GM19324 (cell line): ENCODE results near the gene ARR3.
"Not testable (repeated sequence)": the region's sequence is repeated elsewhere in the genome, so short reads cannot be mapped to it uniquely, and the experiment has no call there.

Experiments
- ATAC-seq: cut with Tn5 transposase; IDR thresholded peaks from one replicate; pipeline ENCODE4 v1.9.1; 2021; ENCODE audit warnings: mild to moderate bottlenecking, moderate library complexity; ENCODE audit not compliant: unreplicated experiment, low FRiP score

ARR3 gene

DNA sequence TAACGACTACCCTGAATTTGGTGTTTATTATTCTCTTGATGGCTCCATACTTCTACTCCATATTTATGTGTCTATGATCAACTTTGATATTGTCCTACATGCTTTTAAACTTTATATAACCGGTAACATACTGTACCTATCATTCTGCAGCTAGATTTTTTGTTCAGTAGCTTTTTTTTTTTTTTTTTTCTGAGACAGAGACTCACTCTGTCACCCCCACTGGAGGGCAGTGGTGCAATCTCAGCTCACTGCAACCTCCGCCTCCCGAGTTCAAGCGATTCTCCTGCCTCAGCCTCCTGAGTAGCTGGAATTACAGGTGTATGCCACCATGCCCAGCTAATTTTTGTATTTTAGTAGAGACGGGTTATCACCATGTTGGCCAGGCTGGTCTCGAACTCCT is 5.9 kb downstream of the ARR3 start:
- ATAC-seq: not testable (repeated sequence)

DNA sequence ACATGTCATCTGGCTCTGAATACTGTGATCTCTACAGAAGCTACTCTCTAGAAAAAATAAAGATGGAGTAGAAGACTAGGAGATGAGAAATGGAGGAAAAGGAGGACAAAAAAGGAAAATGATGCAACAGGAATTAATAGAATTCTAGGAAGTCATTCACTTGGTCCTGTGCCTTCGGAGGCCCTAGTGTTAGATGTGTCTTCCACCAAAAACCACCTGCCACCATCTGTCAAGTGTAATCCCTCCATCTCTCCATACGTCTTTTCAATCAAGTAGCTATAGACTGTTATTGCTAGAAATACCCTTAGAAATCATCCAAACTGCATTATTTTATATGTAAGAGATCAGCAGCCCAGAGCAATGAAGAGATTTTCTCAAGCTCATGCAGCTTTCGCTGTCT is 10.9 kb downstream of the ARR3 start:
- ATAC-seq: no peak

DNA sequence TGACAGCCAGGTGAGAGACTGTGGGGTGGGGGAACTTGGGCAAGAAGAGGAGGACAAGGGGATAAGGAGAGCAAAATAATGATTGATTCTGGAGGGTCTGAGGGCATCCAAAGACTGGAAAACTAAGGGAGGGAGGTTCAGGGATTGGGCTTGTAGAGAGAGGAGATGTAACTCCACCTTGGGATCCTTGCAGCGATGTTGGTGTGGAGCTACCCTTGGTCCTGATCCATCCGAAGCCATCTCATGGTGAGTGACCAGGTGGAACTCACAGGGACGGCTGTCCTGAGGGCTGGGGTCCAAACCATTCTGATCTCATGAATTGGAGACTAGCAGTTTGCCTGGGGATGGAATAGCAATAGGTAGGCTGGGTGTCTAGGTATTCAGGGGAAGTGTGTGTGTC is 12.4 kb downstream of the ARR3 start:
- no peak for ATAC-seq

DNA sequence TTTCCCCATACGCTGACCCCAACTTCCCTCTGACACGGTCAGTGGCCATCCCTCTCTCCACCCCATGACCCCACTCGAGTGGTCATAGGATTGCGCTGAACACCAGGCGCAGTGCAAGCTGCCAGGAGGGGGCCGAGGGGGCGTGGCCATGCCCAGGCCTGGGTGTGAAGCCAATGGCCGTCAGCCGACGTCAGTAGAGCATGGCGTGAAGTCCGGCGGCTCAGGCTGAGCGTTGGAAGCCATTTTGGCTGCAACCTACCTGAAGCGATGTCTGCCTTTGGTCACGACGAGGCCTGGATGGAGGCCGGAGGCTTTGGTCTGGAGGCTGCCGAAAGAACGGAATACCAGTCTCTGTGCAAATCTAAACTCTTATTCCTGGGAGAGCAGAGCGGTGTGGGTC is 13.8 kb downstream of the ARR3 start, which contains the start of gene RAB41:
Gene RAB41 (plus strand): TSS at position 222 of the 400 bp plus-strand sequence. CDS start 46 bp downstream, at position 268.
- no peak for ATAC-seq

DNA sequence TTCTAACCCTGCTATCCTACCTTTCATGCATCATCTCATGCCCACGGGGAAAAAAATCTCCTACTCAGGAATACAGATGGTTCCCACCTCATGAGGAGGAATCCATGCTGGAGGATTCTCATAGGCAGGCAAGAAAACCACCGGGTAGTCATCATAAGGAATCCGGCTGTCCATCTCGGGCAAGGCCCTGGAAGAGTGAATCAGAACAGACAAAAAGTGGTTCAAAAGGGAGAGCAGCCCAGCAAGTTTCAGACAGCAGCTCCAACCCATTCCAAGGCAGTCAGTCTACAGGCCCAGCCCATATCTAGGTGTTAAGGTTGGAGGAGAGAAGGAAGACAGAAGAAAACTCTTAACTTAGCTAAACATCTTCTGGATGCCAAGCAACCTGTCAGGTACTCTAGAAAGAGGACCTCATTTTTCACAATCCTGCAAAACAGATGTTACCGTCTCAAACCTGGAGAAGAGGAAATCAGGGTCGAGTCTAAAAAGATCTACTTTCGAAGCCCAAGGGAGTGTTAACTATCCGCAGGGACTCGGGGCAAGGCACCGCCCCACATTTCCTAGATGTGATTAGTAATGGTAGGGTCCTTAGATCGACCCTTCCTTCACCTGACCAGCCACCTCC is 21.1 kb downstream of the ARR3 start:
- ATAC-seq: no peak

DNA sequence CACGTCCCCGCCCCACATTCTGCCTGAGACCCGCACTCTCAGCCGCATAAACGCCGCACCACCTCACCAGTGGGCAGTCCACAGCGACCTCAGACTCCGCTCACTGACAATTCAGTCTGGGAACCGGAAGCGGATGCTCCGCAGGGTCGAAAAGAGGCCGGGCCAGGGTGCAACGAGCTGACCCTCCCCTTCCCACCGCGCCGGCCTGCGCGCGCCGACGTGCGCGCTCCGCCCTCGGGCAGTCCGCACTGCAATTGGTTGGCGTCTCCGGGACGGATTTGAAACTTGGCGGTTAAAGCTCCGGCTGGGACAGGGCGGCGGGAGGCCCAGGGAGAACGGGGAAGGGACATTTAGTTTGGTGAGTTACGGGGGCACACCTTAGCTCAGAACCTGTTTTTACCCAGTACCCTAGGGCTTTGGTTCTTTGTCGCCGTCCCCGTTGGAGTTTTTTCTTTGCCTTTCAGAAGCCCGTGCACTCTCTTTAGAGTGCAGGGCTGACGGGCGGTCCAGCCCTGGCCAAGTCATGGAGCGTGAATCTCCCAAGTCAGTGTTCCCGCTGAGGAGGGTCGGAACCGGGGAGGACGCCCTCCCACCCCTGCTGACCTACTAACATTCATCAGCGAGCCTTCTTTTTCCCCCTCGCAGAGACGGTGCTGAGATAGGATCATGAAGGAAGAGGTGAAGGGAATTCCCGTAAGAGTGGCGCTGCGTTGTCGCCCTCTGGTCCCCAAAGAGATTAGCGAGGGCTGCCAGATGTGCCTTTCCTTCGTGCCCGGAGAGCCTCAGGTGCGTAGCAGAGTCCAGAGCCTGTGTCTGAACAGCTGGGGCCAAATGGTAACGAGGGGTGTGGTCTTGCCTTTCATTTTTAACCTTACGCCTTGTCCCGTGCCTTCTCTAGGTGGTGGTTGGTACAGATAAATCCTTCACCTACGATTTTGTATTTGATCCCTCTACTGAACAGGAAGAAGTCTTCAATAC is 21.9 kb downstream of the ARR3 start, which contains the start of the genes KIF4A and PDZD11:
Gene KIF4A (plus strand): TSS at position 312 of the 978 bp plus-strand sequence. CDS start 355 bp downstream, at position 667.
Gene PDZD11 (minus strand): TSS at position 135 of the 978 bp plus-strand sequence. CDS start 586 bp downstream, outside the sequence.
- ATAC-seq: peak; percentile 95

DNA sequence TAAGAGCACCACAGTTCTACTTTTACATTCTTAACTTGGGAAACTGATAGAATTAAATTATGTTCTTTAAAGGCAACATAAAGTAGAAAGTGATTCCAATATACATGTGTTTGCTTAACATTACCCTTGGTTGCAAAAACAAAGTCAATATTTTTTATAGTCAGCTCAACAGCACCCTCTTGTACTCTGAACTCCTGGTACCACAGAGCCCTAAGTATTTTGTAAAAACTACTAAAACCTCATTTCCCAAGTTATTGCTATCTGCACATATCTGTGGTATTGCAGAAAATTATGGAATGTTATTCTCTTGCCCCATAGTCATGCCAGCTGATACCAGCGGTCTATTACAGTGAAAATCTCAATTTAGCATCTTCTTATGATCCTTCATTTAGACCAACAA is 24.7 kb downstream of the ARR3 start:
- no peak for ATAC-seq

DNA sequence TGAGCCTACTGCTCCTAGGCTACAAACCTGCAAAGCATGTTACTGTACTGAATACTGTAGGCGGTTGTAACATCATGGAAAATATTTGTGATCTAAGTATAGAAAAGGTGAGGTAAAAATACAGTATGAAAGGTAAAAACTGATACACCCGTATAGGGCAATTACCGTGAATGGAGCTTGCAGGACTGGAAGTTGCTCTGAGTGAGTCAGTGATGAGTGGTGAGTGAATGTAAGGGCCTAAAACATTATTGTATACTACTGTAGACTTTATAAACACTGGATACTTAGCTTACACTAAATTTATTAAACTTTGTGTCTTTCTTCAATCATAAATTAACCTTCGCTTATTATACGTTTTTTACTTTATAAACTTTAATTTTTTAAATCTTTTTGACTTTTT is 25.5 kb downstream of the ARR3 start:
- ATAC-seq: no peak

DNA sequence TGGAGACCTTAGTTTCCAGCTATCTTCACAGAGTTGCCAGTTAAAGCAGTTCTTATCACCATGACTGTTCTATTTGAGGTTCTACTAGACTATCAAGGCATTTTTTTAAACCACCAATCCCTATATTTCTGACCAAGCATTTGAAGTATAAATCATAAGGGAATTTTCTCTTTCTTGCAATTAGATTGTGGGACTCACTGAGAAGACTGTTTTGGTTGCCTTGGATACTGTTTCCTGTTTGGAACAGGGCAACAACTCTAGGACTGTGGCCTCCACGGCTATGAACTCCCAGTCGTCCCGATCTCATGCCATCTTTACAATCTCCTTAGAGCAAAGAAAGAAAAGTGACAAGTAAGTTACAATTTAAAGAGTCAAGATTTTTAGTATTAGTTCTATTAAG is 33.6 kb downstream of the ARR3 start:
- no peak for ATAC-seq

DNA sequence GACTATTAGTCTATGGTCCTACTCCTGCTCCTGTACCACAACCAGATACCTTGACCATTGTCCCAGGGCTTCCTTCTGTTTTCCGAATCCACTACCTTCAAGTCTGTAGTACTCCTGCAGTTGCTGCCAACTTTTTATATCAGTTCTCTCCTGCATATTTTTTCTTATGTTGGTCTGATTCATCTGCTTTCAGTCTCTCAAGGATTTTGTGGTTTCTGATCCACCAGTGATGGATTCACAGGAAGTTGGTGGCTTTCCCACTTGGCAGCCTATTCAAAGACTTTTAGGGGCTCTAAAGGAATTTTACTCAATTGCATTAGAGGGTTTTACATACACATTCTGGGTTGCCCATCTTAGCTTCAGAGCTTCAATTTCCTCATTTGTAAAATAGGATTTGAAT is 45.4 kb downstream of the ARR3 start:
- ATAC-seq: no peak

DNA sequence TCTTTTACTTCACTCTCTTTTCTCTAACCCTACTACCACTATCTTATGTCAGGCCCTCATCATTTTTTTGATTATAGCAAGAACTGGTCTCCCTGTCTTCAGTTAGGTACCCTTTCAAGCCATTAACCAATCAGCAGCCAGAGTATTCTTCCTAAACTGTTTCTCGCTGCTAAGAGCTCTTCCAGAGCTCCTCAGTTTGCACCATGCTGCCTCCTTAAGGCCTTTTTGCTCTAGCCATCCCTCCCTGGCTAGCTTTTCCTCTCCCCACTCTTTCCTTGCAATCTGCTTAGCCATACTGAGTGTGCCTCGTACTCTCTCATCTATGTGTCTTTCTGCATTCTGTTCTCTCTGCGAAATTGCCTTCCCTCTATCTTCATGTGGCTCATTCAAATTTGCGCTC is 54.6 kb downstream of the ARR3 start:
- ATAC-seq: no peak

DNA sequence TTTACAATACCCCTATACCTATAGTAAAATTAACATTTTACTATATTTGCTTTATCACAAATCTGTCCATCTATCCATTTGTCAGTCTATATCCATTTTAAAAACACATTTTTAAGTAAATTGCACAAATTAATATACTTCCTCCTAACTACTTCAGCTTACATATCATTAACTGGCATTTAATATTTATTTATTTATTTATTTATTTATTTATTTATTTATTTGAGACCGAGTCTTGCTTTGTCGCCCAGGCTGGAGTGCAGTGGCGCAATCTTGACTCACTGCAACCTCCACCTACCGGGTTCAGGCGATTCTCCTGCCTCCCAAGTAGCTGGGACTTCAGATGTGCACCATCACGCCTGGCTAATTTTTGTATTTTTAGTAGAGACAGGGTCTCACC is 55.5 kb downstream of the ARR3 start:
- not testable (repeated sequence) for ATAC-seq

DNA sequence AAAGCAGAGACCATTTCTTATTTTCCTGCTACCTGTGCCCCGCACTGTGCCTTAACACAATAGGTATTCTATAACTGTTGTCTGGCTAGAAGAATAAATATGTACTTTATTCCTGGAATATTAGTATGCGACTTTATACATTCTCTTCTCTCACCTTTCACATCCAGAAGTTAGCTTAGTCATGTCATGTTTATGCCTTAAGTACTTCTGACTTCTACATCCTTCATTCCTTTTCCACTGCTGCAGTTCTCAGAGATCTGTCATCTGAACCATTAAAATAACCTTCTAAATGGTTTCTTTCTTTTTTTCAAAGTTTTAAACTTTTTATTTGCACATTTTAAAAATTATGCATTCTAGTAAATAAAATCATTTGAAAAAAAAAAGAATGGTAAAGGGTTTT is 56.2 kb downstream of the ARR3 start:
- no peak for ATAC-seq

DNA sequence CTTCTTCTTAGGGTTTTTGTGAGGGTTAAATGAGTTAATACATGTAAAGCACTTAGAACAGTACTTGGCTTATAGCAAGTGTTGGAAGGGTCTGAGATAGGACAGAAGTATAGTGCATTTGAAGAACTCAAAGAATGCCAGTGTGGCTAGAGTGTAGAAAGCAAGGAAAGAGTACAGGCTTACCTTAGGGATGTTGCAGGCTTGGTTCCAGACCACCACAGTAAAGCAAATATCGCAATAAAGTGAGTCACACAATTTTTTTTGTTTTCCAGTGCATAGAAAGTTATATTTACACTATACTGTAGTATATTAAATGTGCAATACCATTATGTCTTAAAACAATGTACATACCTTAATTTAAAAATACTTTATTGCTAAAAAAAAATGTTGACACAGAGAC is 63.0 kb downstream of the ARR3 start:
- ATAC-seq: no peak
